Testis (tissue), 5 donors: ENCODE measurements around the gene ITGB3BP. TPM values are rescaled to one million over a fixed set of nuclear protein-coding genes. Genes with fewer than 3 reads are reported as not detected.
A peak's percentile ranks its signal among the peaks of the same experiment; 100 is the strongest.
"Not testable (repeated sequence)": the region's sequence is repeated elsewhere in the genome, so short reads cannot be mapped to it uniquely, and the experiment has no call there.

Source experiments
- DNase-seq: peaks from one replicate; pipeline ENCODE4 v3.0.0-alpha.2; 2019
- H3K27ac ChIP-seq, 2 donors: fragments of 200-600 bp; sonication (generic); one replicate each; pipeline ENCODE4 v1.5.1; 2019
- H3K27me3 ChIP-seq: fragments of 200-600 bp; sonication (generic); one replicate; pipeline ENCODE4 v1.5.1; 2019
- H3K36me3 ChIP-seq: fragments of 200-600 bp; sonication (generic); one replicate; pipeline ENCODE4 v1.5.1; 2017; ENCODE audit warnings: low read depth; ENCODE audit errors: missing control alignments
- H3K4me1 ChIP-seq: fragments of 200-600 bp; sonication (generic); one replicate; pipeline ENCODE4 v1.5.1; 2019
- H3K4me3 ChIP-seq, 2 donors: fragments of 200-600 bp; sonication (generic); one replicate each; pipeline ENCODE4 v1.5.1; 2017 to 2019
- H3K9me3 ChIP-seq: fragments of 200-600 bp; sonication (generic); one replicate; pipeline ENCODE4 v1.5.1; 2017
- CTCF ChIP-seq, 3 experiments: fragments of 450-650 bp in 2 of 3; fragments of 200-600 bp in 1 of 3; sonication (generic) in 1 of 3; IDR thresholded peaks; one replicate each; pipeline ENCODE4 v1.5.1; 2016 to 2019; ENCODE audit warnings: antibody characterized with exemption in 3 of 3, mild to moderate bottlenecking in 2 of 3, moderate library complexity in 1 of 3
- POLR2A ChIP-seq: fragments of 450-650 bp; IDR thresholded peaks from one replicate; pipeline ENCODE4 v1.6.1; 2017; ENCODE audit warnings: antibody characterized with exemption, mild to moderate bottlenecking, moderate library complexity
- WGBS, 2 donors: methylation state at CpG; one replicate each; pipeline ENCODE4 v1.1.5; 2018; 5-methylcytosine and 5-hydroxymethylcytosine counted together
- intact Hi-C: fragments of 100-400 bp; cut with DNase I; formaldehyde crosslinking; loops from one replicate; pipeline ENCODE4 v1.15.1; 2023; ENCODE audit warnings: low total_unique reads
- long read RNA-seq, 2 donors: transcript quantifications; one replicate each; lab custom pipeline, GENCODE V29; 2026
- polyA plus RNA-seq: library from polyadenylated mRNA; stranded (reverse); fragments of 350-450 nt; fragmentation: Illumina TruSeq; extraction: RNeasy Lipid Tissue Mini Kit (QIAGEN cat#74804); gene quantifications from one replicate; pipeline ENCODE4 v1.2.3, GENCODE V29; 2014; ENCODE audit warnings: low read depth, low replicate concordance; ENCODE audit not compliant: insufficient read depth
- total RNA-seq, 2 donors: library from RNA; depleted of rRNA; stranded (reverse); fragments of >200 nt; gene quantifications; one replicate each; pipeline ENCODE4 v1.2.3, GENCODE V29; 2016

ITGB3BP gene, protein sequence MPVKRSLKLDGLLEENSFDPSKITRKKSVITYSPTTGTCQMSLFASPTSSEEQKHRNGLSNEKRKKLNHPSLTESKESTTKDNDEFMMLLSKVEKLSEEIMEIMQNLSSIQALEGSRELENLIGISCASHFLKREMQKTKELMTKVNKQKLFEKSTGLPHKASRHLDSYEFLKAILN
- total RNA-seq, result 10 to 100 TPM; 21.7 to 32.9 TPM
- 43.0 TPM for polyA plus RNA-seq
- long read RNA-seq, donor 1, transcript ITGB3BP-212 (10 exons, 1,285 nt), result minor isoform, 12 of 168 reads
- long read RNA-seq, donor 1, transcript ITGB3BP-201 (9 exons, 948 nt), result major isoform, 15 of 168 reads
- long read RNA-seq, donor 1, partial matches to known transcripts, result 101 of 168 reads
- long read RNA-seq, donor 1, other reads (novel, unspliced or antisense), result 39 of 168 reads
- long read RNA-seq, donor 2, transcript ITGB3BP-212 (10 exons, 1,285 nt), result minor isoform, 7 of 24 reads
- long read RNA-seq, donor 2, transcript ITGB3BP-201 (9 exons, 948 nt), result major isoform, 12 of 24 reads
- long read RNA-seq, donor 2, partial matches to known transcripts, result 5 of 24 reads
- long read RNA-seq, donor 2, other reads (novel, unspliced or antisense), result 0 of 24 reads

DNA sequence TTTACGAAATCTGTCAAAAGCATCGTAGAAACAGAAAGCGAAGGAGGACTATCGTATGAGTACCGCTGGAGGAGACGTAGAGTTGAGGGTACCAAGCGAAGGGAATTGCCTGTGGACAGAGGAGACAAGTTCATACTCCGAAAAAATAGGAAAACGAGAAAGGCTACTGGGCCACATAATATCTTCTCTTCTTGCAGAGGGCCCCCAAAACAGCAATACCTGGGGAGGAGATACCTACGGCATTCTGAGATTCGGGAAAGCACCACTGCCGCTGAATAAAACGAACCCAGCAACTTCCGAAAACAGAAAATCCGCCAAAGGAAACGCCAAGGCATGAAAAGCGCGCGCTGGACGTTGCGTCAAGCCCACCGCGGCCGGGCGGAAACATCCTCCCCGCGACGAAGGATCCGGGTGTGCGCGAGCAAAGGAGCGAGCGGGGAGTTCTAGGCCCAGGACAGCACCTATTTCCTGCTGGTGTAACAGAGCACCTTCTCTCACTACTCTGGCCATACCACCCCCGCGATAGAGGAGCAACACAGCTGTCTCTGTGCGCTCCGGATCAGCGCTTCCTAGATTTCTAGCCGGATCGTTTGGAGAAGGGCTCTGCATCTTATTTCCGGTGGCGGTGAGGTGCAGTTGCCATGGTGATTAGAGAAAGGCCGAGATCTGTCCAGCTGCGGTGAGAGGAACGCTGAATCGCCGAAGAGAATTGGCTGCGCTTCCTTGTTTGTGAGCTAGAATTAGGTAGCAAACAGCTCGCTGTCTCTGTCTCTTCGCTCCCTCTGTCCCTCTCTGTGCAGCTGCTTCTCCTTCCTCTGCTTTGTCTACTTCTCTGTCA is at the start of gene ITGB3BP, which contains the start of gene EFCAB7:
ITGB3BP (minus strand) TSS at position 335 of the 838 bp plus-strand sequence; CDS start at position 243, 92 bp downstream.
EFCAB7 (plus strand) TSS at position 635 of the 838 bp plus-strand sequence. CDS start 2,048 bp downstream, outside the sequence.
- peak in 2 of 3 experiments; percentile 1 to 15 for TF ChIP-seq CTCF (IDR thresholded peaks at IDR 0.05)
- no peak for TF ChIP-seq POLR2A
- H3K4me1 ChIP-seq, result peaks cover 11% of the 10 kb centered on the region
- intact Hi-C loops, result no loop called here
- H3K27me3 ChIP-seq, result no peaks in the 10 kb centered on the region
- peak; percentile 93 for DNase-seq
- peak within 1 kb of the TSS; percentile 57 to 84 for H3K4me3 ChIP-seq
- H3K9me3 ChIP-seq, result no peaks in the 10 kb centered on the region
- H3K36me3 ChIP-seq, result no peaks in the 10 kb centered on the region
- peak within 1 kb of the TSS; percentile 93 for H3K27ac ChIP-seq
- 0% methylated on average over 27 to 50 of the region's 50 CpGs for WGBS, 2 donors

GRCh38 chr1:63572686-63573085 is 49.7 kb upstream of the ITGB3BP start:
- H3K9me3 ChIP-seq, H3K27me3 ChIP-seq, H3K4me3 ChIP-seq, H3K36me3 ChIP-seq, H3K4me1 ChIP-seq, DNase-seq, intact Hi-C loops, H3K27ac ChIP-seq: not testable (repeated sequence)
- WGBS, 2 donors, result 90 to 92% methylated on average over 8 of the region's 8 CpGs

- Histone ChIP-seq H3K27ac (no peak overlapping the region), H3K36me3 (no peaks in the 10 kb centered on the region), H3K27me3 (no peaks in the 10 kb centered on the region), H3K4me3 (no peak overlapping the region), H3K4me1 (no peaks in the 10 kb centered on the region), H3K9me3 (no peaks in the 10 kb centered on the region)
- TF ChIP-seq CTCF (IDR thresholded peaks at IDR 0.05), result no peak
- no peak for TF ChIP-seq POLR2A
- intact Hi-C loops, result no loop called here
- DNase-seq, result no peak
- WGBS, 2 donors, result 86 to 93% methylated on average over 3 of the region's 3 CpGs
These were observed 46.8 kb upstream of the ITGB3BP start for GRCh38 chr1:63569640-63570316.

DNA sequence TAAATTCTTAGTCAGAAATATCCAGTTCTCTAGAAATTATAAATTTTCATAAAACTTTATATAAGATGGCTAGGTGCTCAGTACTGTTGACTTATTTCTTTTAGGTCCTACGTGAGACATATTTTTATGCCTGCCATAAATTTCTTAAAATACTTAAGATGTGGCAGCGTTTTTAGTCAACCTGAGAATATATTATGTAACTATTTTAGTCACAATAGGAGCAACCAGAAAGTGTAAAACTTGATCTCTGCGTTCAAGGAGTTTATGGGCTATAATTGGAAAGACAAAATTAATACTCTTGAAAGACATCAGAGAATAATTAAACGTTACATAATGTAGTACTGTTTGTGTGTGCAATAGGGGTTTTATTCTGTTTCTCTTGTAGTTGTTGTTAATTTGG is 46.0 kb upstream of the ITGB3BP start:
- no peaks in the 10 kb centered on the region for H3K36me3 ChIP-seq
- 92% methylated on average over 4 of the region's 4 CpGs for WGBS, 2 donors
- H3K9me3 ChIP-seq, result no peaks in the 10 kb centered on the region
- H3K27me3 ChIP-seq, result no peaks in the 10 kb centered on the region
- H3K4me1 ChIP-seq, result no peaks in the 10 kb centered on the region
- H3K27ac ChIP-seq, result no peak overlapping the region
- no peak for TF ChIP-seq POLR2A
- no peak for TF ChIP-seq CTCF (IDR thresholded peaks at IDR 0.05)
- no peak for DNase-seq
- intact Hi-C loops, result no loop called here
- no peak overlapping the region for H3K4me3 ChIP-seq
